CD8-positive, alpha-beta memory T cell (primary cell): Measurements from ENCODE around the gene C6. TPM values are rescaled to one million over a fixed set of nuclear protein-coding genes. Genes with fewer than 3 reads are reported as not detected.

Experiments used
- CTCF ChIA-PET: fragments of 350-600 bp; sonication (Branson Sonifier 250); formaldehyde crosslinking; loops from one replicate; lab custom pipeline; 2021; ENCODE audit warnings: antibody characterized with exemption; lab: Charles Lee
- POLR2A ChIA-PET: fragments of 350-600 bp; sonication (Branson Sonifier 250); formaldehyde crosslinking; loops from one replicate; lab custom pipeline; 2021; ENCODE audit warnings: antibody characterized with exemption; lab: Charles Lee
- DNase-seq, 5 donors: peaks; one replicate each; pipeline versions ENCODE4 v3.0.0 to v3.0.0-alpha.2; 2020 to 2022; ENCODE audit warnings: mixed read lengths in 1 of 5
- H3K27ac ChIP-seq: one replicate; pipeline ENCODE4 v1.7.0; 2013; ENCODE audit warnings: low read depth, mild to moderate bottlenecking, low read length, moderate library complexity
- H3K27me3 ChIP-seq: 2 replicates; pipeline ENCODE4 v1.7.0; 2013; ENCODE audit warnings: low read length, mild to moderate bottlenecking; ENCODE audit not compliant: insufficient read depth, poor library complexity, severe bottlenecking
- H3K36me3 ChIP-seq: 2 replicates; pipeline ENCODE4 v1.7.0; 2013; ENCODE audit warnings: mild to moderate bottlenecking, low read length, moderate library complexity; ENCODE audit not compliant: insufficient read depth
- H3K4me1 ChIP-seq: 2 replicates; pipeline ENCODE4 v1.7.0; 2013; ENCODE audit warnings: mild to moderate bottlenecking, low read length, moderate library complexity; ENCODE audit not compliant: insufficient read depth
- H3K4me3 ChIP-seq: 2 replicates; pipeline ENCODE4 v1.7.0; 2013; ENCODE audit warnings: mild to moderate bottlenecking, low read length
- H3K9me3 ChIP-seq: 2 replicates; pipeline ENCODE4 v1.7.0; 2013; ENCODE audit warnings: mild to moderate bottlenecking, low read length
- H3K27ac Mint-ChIP-seq, 8 donors: one replicate each; pipeline ENCODE4 v1.8.0; 2020 to 2021; ENCODE audit warnings: mixed read lengths in 8 of 8, mild to moderate bottlenecking in 6 of 8, inconsistent platforms in 3 of 8, moderate library complexity in 3 of 8
- H3K27me3 Mint-ChIP-seq, 2 donors: one replicate each; pipeline ENCODE4 v1.8.0; 2020 to 2021; ENCODE audit warnings: mixed read lengths in 2 of 2, mild to moderate bottlenecking in 1 of 2, moderate library complexity in 1 of 2
- H3K36me3 Mint-ChIP-seq, 3 donors: one replicate each; pipeline ENCODE4 v1.8.0; 2020 to 2021; ENCODE audit warnings: mixed read lengths in 3 of 3, inconsistent platforms in 1 of 3, mild to moderate bottlenecking in 1 of 3
- H3K4me1 Mint-ChIP-seq, 3 donors: one replicate each; pipeline ENCODE4 v1.8.0; 2020 to 2021; ENCODE audit warnings: mixed read lengths in 3 of 3, inconsistent platforms in 1 of 3, mild to moderate bottlenecking in 1 of 3
- H3K4me3 Mint-ChIP-seq, 7 donors: one replicate each; pipeline ENCODE4 v1.8.0; 2020 to 2021; ENCODE audit warnings: mixed read lengths in 7 of 7, mild to moderate bottlenecking in 6 of 7, moderate library complexity in 4 of 7, inconsistent platforms in 2 of 7
- H3K9me3 Mint-ChIP-seq, 5 donors: one replicate each; pipeline ENCODE4 v1.8.0; 2020 to 2022; ENCODE audit warnings: mixed read lengths in 5 of 5, mild to moderate bottlenecking in 3 of 5, moderate library complexity in 2 of 5, inconsistent platforms in 1 of 5
- polyA plus RNA-seq: library from polyadenylated mRNA; unstranded; fragments of 300-500 nt; fragmentation: Illumina TruSeq; gene quantifications from one replicate; pipeline ENCODE4 v1.2.3, GENCODE V29; 2021
- total RNA-seq, 2 experiments: library from RNA; stranded (reverse); gene quantifications; one replicate each; pipeline ENCODE4 v1.2.3, GENCODE V29; 2021

The C6 gene
- not detected for total RNA-seq
- polyA plus RNA-seq, result not detected

GRCh38 chr5:41213340-41213739, at the start of gene C6:
Gene C6 (minus strand): TSS chr5:41213532. CDS start chr5:41203230, 10,302 bp downstream.
- Histone ChIP-seq H3K27me3 (no peaks in the 10 kb centered on the region), H3K27ac (no peak within 1 kb of the TSS), H3K36me3 (no peaks in the 10 kb centered on the region), H3K4me3 (no peak within 1 kb of the TSS), H3K9me3 (no peaks in the 10 kb centered on the region), H3K4me1 (no peaks in the 10 kb centered on the region)
- H3K9me3 Mint-ChIP-seq, result peaks cover 1 to 7% (median 3%) of the 10 kb centered on the region in 5 donors
- no peaks in the 10 kb centered on the region for H3K27me3 Mint-ChIP-seq
- DNase-seq, result no peak
- H3K36me3 Mint-ChIP-seq, result no peaks in the 10 kb centered on the region
- H3K4me1 Mint-ChIP-seq, result no peaks in the 10 kb centered on the region
- ChIA-PET CTCF (no interaction called here), POLR2A (no interaction called here)
- H3K4me3 Mint-ChIP-seq, result no peak within 1 kb of the TSS
- no peak within 1 kb of the TSS for H3K27ac Mint-ChIP-seq

DNA sequence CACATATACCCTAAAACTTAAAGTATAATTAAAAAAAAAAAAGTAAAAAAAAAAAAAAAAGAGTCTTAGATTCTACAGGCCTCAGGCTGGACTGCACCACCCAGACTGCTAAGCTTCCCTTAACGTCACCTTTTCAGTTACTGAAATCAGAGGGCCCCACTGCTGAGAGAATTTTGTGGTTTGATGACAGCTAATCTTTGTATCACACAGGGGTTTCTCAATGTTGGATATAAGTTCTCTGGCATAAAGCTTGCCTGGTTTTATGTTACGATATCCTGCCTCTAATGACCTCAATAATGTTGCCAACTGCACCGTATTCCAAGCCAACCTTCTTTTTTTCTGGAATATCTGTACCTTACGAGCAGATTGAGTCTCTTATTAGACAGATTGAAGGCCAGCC, 43.1 kb upstream of the C6 start:
- no peaks in the 10 kb centered on the region for H3K27me3 ChIP-seq

GRCh38 chr5:41253109-41253508, 39.8 kb upstream of the C6 start:
- Histone ChIP-seq H3K36me3 (no peaks in the 10 kb centered on the region), H3K9me3 (no peaks in the 10 kb centered on the region), H3K4me1 (no peaks in the 10 kb centered on the region), H3K27me3 (no peaks in the 10 kb centered on the region), H3K27ac (no peak overlapping the region), H3K4me3 (no peak overlapping the region)
- Mint-ChIP-seq H3K9me3 (peaks cover 0 to 6% (median 4%) of the 10 kb centered on the region in 5 donors), H3K27ac (no peak overlapping the region), H3K4me3 (no peak overlapping the region), H3K27me3 (peaks cover 0 to 4% of the 10 kb centered on the region in 2 donors), H3K36me3 (no peaks in the 10 kb centered on the region), H3K4me1 (no peaks in the 10 kb centered on the region)
- no peak for DNase-seq
- POLR2A ChIA-PET, result no interaction called here
- CTCF ChIA-PET, result no interaction called here

More for the DNA sequence above, 43.1 kb upstream of the C6 start:
- Mint-ChIP-seq H3K27me3 (peaks cover 0 to 3% of the 10 kb centered on the region in 2 donors), H3K4me3 (no peak overlapping the region), H3K9me3 (peaks cover 0 to 7% (median 4%) of the 10 kb centered on the region in 5 donors), H3K36me3 (no peaks in the 10 kb centered on the region), H3K27ac (no peak overlapping the region), H3K4me1 (no peaks in the 10 kb centered on the region)
- Histone ChIP-seq H3K4me3 (no peak overlapping the region), H3K9me3 (no peaks in the 10 kb centered on the region), H3K4me1 (no peaks in the 10 kb centered on the region), H3K36me3 (no peaks in the 10 kb centered on the region), H3K27ac (no peak overlapping the region)
- DNase-seq, result no peak
- ChIA-PET POLR2A (no interaction called here), CTCF (no interaction called here)

DNA sequence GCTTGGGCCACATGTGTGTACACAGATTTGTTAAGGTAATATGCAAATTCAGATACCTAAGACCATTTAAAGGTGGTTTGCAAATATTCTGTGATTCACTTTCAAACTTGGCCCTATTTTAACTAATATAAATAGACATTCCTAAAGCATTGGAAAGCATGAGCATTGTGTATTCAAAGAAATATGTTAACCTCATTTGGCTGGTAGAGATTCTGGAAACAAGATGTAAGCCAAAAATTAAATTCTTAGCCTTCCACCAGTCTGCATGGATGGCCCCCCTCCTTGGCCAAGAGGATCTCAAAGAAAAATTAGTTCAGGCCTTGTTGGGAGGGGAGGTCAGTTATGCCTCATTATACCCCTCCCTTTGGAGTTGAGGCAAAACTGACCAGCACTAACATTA, 38.7 kb upstream of the C6 start:
- Histone ChIP-seq H3K27ac (no peak overlapping the region), H3K27me3 (no peaks in the 10 kb centered on the region), H3K9me3 (no peaks in the 10 kb centered on the region), H3K4me3 (no peak overlapping the region), H3K4me1 (no peaks in the 10 kb centered on the region), H3K36me3 (no peaks in the 10 kb centered on the region)
- Mint-ChIP-seq H3K27me3 (peaks cover 0 to 3% of the 10 kb centered on the region in 2 donors), H3K27ac (no peak overlapping the region), H3K4me1 (no peaks in the 10 kb centered on the region), H3K36me3 (no peaks in the 10 kb centered on the region), H3K4me3 (no peak overlapping the region), H3K9me3 (peaks cover 0 to 4% (median 3%) of the 10 kb centered on the region in 5 donors)
- DNase-seq, result no peak
- POLR2A ChIA-PET, result no interaction called here
- CTCF ChIA-PET, result no interaction called here

DNA sequence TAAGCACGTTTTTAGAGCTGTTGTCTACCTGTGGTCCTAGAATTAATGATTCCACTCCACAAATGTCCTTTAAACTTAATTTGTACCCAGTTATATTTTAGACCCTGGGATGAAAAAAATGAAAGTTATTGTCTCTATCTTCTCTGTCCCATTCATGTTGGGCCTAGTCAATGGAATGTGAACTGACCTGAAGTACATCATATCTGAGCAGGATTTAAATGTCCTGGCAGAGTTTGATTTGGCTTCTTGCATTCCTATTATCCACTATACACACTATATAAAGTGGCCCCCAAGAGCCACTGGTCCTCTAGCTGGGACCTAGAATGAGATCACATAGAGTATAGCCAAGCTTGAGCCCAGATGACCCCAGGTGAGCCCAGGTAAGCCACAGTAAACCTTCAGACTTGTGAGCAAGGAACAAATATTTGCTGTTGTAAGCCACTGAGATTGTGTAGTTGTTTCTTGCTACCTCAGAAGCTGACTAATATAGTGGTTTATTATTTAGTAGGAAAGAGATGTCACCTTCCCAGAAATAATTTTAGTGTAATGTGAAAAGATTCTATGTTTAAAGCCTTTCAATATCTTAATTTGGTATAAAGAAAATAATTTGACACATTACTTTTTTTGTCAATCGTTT, 37.1 kb upstream of the C6 start:
- no peak overlapping the region for H3K4me3 Mint-ChIP-seq
- H3K27ac Mint-ChIP-seq, result no peak overlapping the region
- no peaks in the 10 kb centered on the region for H3K36me3 Mint-ChIP-seq
- Histone ChIP-seq H3K9me3 (no peaks in the 10 kb centered on the region), H3K27ac (no peak overlapping the region), H3K4me3 (no peak overlapping the region), H3K4me1 (no peaks in the 10 kb centered on the region), H3K27me3 (no peaks in the 10 kb centered on the region), H3K36me3 (no peaks in the 10 kb centered on the region)
- no peak for DNase-seq
- ChIA-PET CTCF (no interaction called here), POLR2A (no interaction called here)
- peaks cover 0 to 4% (median under 1%) of the 10 kb centered on the region in 5 donors for H3K9me3 Mint-ChIP-seq
- no peaks in the 10 kb centered on the region for H3K4me1 Mint-ChIP-seq
- peaks cover 0 to 2% of the 10 kb centered on the region in 2 donors for H3K27me3 Mint-ChIP-seq

DNA sequence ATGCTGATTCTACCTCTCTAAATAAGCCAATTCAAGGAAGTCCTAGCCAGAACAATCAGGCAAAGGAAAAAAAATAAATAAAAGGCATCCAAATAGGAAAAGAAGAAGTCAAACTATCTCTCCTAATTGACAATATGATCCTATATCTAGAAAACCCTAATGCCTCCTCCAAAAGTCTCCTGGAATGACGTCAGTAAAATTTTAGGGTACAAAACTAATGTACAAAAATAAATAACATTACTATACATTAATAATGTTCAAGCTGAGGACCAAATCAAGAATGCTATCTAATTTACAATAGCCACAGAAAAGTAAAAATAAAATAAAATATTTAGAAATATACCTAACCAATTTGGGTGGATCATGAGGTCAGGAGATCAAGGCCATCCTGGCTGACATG, 33.8 kb upstream of the C6 start:
- H3K9me3 Mint-ChIP-seq, result peaks cover 0 to 3% (median 0%) of the 10 kb centered on the region in 5 donors
- no peaks in the 10 kb centered on the region for H3K4me1 Mint-ChIP-seq
- Histone ChIP-seq H3K4me3 (no peak overlapping the region), H3K27ac (no peak overlapping the region), H3K4me1 (no peaks in the 10 kb centered on the region), H3K36me3 (no peaks in the 10 kb centered on the region), H3K9me3 (no peaks in the 10 kb centered on the region), H3K27me3 (no peaks in the 10 kb centered on the region)
- CTCF ChIA-PET, result no interaction called here
- peaks cover 0 to 2% of the 10 kb centered on the region in 2 donors for H3K27me3 Mint-ChIP-seq
- H3K4me3 Mint-ChIP-seq, result no peak overlapping the region
- no peak for DNase-seq
- no peaks in the 10 kb centered on the region for H3K36me3 Mint-ChIP-seq
- POLR2A ChIA-PET, result no interaction called here
- H3K27ac Mint-ChIP-seq, result no peak overlapping the region

GRCh38 chr5:41246376-41246775, 33.0 kb upstream of the C6 start:
- Mint-ChIP-seq H3K4me3 (no peak overlapping the region), H3K36me3 (no peaks in the 10 kb centered on the region), H3K9me3 (peaks cover 0 to 3% (median 0%) of the 10 kb centered on the region in 5 donors), H3K27me3 (peaks cover 0 to 2% of the 10 kb centered on the region in 2 donors), H3K4me1 (no peaks in the 10 kb centered on the region), H3K27ac (no peak overlapping the region)
- ChIA-PET POLR2A (no interaction called here), CTCF (no interaction called here)
- H3K36me3 ChIP-seq, result no peaks in the 10 kb centered on the region
- no peaks in the 10 kb centered on the region for H3K27me3 ChIP-seq
- no peak for DNase-seq
- H3K27ac ChIP-seq, result no peak overlapping the region
- no peaks in the 10 kb centered on the region for H3K9me3 ChIP-seq
- H3K4me3 ChIP-seq, result no peak overlapping the region
- no peaks in the 10 kb centered on the region for H3K4me1 ChIP-seq

DNA sequence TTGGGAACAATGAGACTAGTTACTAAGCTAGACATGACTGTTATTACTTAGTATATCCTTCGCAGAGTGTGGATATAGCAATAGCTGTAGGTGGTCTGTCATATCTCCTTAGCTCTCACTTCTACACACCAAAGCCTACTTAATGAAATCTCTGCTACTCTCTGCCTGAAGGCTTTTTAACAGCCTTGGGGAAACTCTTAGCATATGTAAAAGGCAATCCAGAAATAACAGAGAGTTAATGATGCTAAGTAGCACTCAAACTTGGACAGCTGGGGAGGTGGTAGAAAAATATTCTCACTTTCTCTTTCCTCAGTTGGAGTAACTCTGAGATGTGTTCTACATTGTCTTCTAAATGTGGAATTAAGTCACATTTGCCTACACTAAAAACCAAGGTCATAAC, 30.2 kb upstream of the C6 start:
- Histone ChIP-seq H3K36me3 (no peaks in the 10 kb centered on the region), H3K27me3 (no peaks in the 10 kb centered on the region), H3K4me3 (no peak overlapping the region), H3K4me1 (no peaks in the 10 kb centered on the region), H3K27ac (no peak overlapping the region), H3K9me3 (no peaks in the 10 kb centered on the region)
- Mint-ChIP-seq H3K4me3 (no peak overlapping the region), H3K4me1 (no peaks in the 10 kb centered on the region), H3K27ac (no peak overlapping the region), H3K36me3 (no peaks in the 10 kb centered on the region), H3K9me3 (peaks cover 0 to 5% (median under 1%) of the 10 kb centered on the region in 5 donors), H3K27me3 (peaks cover 0 to 2% of the 10 kb centered on the region in 2 donors)
- DNase-seq, result no peak
- POLR2A ChIA-PET, result no interaction called here
- CTCF ChIA-PET, result no interaction called here
